ENCODE results near the gene LYST.

The LYST gene

DNA sequence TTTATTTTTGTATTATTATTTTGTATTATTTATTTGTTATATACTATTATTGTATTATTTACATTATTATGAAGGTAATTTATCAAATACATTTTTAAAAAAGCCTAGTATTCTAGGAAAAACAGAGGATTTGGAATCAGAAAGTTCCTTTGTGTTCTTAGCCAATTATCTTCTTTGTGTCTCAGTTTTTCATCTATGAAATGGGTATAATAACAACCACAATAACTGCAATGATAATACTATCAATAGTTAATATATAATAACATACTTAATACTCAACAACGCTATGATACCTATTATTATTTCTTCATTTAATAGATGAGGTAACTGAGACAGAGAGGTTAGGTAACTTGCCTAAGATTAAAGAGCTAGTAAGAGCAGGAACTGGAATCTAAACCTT lies 136.7 kb downstream of the LYST start:
- no peaks in the 10 kb centered on the region for H3K36me3 ChIP-seq (ENCODE audit: control insufficient read depth, insufficient read depth, low read length)
- TF ChIP-seq, protein P1, sequence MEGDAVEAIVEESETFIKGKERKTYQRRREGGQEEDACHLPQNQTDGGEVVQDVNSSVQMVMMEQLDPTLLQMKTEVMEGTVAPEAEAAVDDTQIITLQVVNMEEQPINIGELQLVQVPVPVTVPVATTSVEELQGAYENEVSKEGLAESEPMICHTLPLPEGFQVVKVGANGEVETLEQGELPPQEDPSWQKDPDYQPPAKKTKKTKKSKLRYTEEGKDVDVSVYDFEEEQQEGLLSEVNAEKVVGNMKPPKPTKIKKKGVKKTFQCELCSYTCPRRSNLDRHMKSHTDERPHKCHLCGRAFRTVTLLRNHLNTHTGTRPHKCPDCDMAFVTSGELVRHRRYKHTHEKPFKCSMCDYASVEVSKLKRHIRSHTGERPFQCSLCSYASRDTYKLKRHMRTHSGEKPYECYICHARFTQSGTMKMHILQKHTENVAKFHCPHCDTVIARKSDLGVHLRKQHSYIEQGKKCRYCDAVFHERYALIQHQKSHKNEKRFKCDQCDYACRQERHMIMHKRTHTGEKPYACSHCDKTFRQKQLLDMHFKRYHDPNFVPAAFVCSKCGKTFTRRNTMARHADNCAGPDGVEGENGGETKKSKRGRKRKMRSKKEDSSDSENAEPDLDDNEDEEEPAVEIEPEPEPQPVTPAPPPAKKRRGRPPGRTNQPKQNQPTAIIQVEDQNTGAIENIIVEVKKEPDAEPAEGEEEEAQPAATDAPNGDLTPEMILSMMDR (IDR thresholded peaks at IDR 0.05), result no peak

DNA sequence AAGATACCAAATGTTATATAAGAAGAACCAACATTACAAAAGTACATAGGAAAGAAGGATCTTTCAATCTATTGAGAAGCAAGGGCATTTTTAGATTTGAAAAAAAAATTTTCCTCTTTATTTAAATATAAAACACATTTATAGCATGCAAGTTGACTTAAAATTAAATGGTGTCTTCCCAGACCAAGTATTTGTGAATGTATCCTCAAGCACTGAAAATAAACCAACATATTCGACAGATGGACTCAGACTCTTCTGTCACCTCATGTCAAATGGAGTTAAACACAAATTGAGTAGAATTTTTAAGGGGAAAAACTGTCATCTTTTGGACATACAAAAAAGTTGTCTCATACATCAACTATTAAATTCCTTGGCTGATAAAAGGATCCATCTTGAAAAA lies 140.1 kb downstream of the LYST start:
- no peak overlapping the region for H3K4me2 ChIP-seq (ENCODE audit: low read length)
- no peaks in the 10 kb centered on the region for H3K4me1 ChIP-seq
- H2AFZ ChIP-seq, result no peak overlapping the region
- no peak overlapping the region for H3K27ac ChIP-seq
- H3K27me3 ChIP-seq (ENCODE audit: control insufficient read depth, insufficient read depth, low read length), result no peaks in the 10 kb centered on the region
- H3K4me3 ChIP-seq (ENCODE audit: low read depth, low read length), result no peak overlapping the region
- TF ChIP-seq, protein P1 (IDR thresholded peaks at IDR 0.05), result no peak
- no peaks in the 10 kb centered on the region for H3K9me3 ChIP-seq (ENCODE audit: control insufficient read depth, low read length)
- no peaks in the 10 kb centered on the region for H3K79me2 ChIP-seq
- no peaks in the 10 kb centered on the region for H3K36me3 ChIP-seq (ENCODE audit: control insufficient read depth, insufficient read depth, low read length)
- H3K9ac ChIP-seq, result no peak overlapping the region

More for the DNA sequence above, 136.7 kb downstream of the LYST start:
- no peak overlapping the region for H3K4me2 ChIP-seq (ENCODE audit: low read length)
- H3K27ac ChIP-seq, result no peak overlapping the region
- H3K9ac ChIP-seq, result no peak overlapping the region
- no peaks in the 10 kb centered on the region for H3K79me2 ChIP-seq
- no peaks in the 10 kb centered on the region for H3K9me3 ChIP-seq (ENCODE audit: control insufficient read depth, low read length)
- H2AFZ ChIP-seq, result no peak overlapping the region
- H3K27me3 ChIP-seq (ENCODE audit: control insufficient read depth, insufficient read depth, low read length), result no peaks in the 10 kb centered on the region
- no peaks in the 10 kb centered on the region for H3K4me1 ChIP-seq
- no peak overlapping the region for H3K4me3 ChIP-seq (ENCODE audit: low read depth, low read length)

DNA sequence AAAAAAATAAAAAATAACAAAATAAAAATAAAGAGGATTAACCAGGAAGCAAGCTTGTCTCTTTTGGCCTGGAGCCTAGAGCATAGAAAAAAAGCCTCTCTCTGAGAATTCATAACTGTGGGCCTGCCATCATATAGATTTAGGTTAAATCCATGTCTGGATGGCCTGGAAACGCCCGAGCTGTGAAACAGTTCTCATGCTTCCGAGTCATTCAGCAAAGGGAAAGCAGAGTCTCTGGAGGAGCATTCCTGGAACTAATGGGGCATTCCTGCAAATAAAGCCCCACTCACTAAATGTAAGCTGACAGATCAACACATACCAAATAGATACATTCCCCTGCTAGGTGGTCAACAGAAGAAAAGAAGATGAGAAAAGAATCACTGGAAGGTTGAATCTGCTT lies 141.3 kb downstream of the LYST start:
- no peak overlapping the region for H3K4me2 ChIP-seq (ENCODE audit: low read length)
- H3K79me2 ChIP-seq, result no peaks in the 10 kb centered on the region
- H3K36me3 ChIP-seq (ENCODE audit: control insufficient read depth, insufficient read depth, low read length), result no peaks in the 10 kb centered on the region
- H3K4me3 ChIP-seq (ENCODE audit: low read depth, low read length), result no peak overlapping the region
- TF ChIP-seq, protein P1 (IDR thresholded peaks at IDR 0.05), result no peak
- H3K27ac ChIP-seq, result no peak overlapping the region
- H3K4me1 ChIP-seq, result no peaks in the 10 kb centered on the region
- H3K9me3 ChIP-seq (ENCODE audit: control insufficient read depth, low read length), result no peaks in the 10 kb centered on the region
- H2AFZ ChIP-seq, result no peak overlapping the region
- H3K27me3 ChIP-seq (ENCODE audit: control insufficient read depth, insufficient read depth, low read length), result no peaks in the 10 kb centered on the region
- H3K9ac ChIP-seq, result no peak overlapping the region

DNA sequence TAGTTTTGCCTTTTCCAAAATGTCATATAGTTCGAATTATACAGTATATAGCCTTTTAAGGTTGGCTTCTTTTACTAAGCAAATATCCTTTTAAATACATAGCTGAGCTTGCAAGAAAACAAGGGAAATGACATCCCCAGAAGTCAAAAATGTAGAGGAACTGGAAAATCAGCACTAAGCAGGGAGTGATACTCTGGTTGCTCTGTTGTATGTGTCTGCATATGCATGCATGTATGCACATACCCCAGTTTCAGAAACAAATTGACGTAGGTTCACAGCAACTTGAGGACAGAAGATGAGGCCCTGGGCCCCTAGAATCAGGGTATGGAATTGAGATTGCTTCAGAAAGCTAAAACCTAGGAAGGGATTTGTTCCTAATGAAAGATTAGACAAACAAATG lies 142.0 kb downstream of the LYST start:
- TF ChIP-seq, protein P1 (IDR thresholded peaks at IDR 0.05), result no peak
- Histone ChIP-seq H3K4me1 (no peaks in the 10 kb centered on the region), H3K27me3 (ENCODE audit: control insufficient read depth, insufficient read depth, low read length) (no peaks in the 10 kb centered on the region), H3K4me2 (ENCODE audit: low read length) (no peak overlapping the region), H3K4me3 (ENCODE audit: low read depth, low read length) (no peak overlapping the region), H3K9ac (no peak overlapping the region), H3K27ac (no peak overlapping the region), H3K79me2 (no peaks in the 10 kb centered on the region), H3K36me3 (ENCODE audit: control insufficient read depth, insufficient read depth, low read length) (no peaks in the 10 kb centered on the region), H3K9me3 (ENCODE audit: control insufficient read depth, low read length) (no peaks in the 10 kb centered on the region), H2AFZ (no peak overlapping the region)

DNA sequence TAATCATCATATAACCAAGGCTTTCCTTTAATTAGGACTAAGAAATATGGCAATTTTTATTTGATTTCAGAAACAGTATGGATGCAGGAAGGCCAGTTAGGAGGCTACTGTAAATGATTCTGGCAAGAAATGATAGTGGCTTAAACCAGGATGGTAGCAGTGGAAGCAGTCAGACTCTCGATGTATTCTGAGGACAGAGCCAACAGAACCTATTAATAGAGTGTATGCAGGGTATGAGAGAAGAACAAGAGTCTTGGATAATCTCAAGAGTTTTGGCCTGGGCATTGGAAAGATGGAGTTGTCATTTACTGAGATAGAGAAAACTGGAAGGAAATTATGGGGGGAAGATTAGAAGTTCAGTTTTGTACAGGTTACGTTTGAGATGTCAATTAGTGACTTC lies 143.8 kb downstream of the LYST start:
- Histone ChIP-seq H3K36me3 (ENCODE audit: control insufficient read depth, insufficient read depth, low read length) (no peaks in the 10 kb centered on the region), H3K4me1 (no peaks in the 10 kb centered on the region), H3K27me3 (ENCODE audit: control insufficient read depth, insufficient read depth, low read length) (no peaks in the 10 kb centered on the region), H3K79me2 (no peaks in the 10 kb centered on the region), H3K4me2 (ENCODE audit: low read length) (no peak overlapping the region), H2AFZ (no peak overlapping the region), H3K9ac (no peak overlapping the region), H3K4me3 (ENCODE audit: low read depth, low read length) (no peak overlapping the region), H3K27ac (no peak overlapping the region), H3K9me3 (ENCODE audit: control insufficient read depth, low read length) (no peaks in the 10 kb centered on the region)
- TF ChIP-seq, protein P1 (IDR thresholded peaks at IDR 0.05), result no peak

Measured in parathyroid adenoma (tissue), 2 donors.